Dermis microvascular lymphatic vessel endothelial cell (primary cell): Measurements from ENCODE around the gene SETD2. TPM values are rescaled to one million over a fixed set of nuclear protein-coding genes. Genes with fewer than 3 reads are reported as not detected.
A peak's percentile ranks its signal among the peaks of the same experiment; 100 is the strongest.
"Not testable (repeated sequence)": the region's sequence is repeated elsewhere in the genome, so short reads cannot be mapped to it uniquely, and the experiment has no call there.

Source experiments
- DNase-seq, 2 donors: peaks; one replicate each; pipeline versions ENCODE4 v3.0.0 to v3.0.0-alpha.2; 2010; ENCODE audit warnings: low read depth in 2 of 2
- total RNA-seq: library from RNA; depleted of rRNA; stranded (reverse); fragments of >200 nt; gene quantifications from 2 replicates; pipeline ENCODE4 v1.2.1, GENCODE V29; 2014

SETD2 gene
- total RNA-seq, 1 donor from 2014 or later = 18.9 TPM

DNA sequence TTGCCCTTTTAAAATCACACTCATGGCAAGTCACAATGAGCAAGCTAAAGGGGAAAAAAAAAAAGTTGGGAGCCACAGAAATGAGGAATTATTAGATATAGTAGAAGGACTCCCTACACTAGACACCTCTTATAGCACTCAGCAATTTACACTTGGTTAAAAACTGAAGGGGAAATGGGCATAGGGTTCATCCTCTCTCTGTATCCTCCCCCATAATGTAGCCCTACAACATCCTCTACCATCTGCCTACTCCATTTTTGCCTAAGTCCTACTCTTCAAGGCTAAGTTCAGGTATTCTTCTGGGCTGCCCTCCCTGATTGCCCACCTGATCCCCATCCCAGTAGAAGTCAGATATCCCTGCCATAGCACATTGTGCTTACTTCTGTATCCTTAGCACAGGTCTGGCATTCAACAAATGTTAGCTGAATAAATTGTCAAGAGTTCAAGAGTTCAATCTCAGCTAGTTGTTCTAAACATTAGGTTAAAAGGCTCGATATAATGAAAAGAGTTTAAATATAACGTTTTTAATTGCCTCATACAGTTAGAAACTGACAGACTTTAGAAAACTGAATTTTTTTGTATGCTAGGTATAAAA lies 14.5 kb downstream of the SETD2 start:
- DNase-seq = no peak

GRCh38 chr3:47145272-47145671 lies 18.6 kb downstream of the SETD2 start:
- DNase-seq = no peak

DNA sequence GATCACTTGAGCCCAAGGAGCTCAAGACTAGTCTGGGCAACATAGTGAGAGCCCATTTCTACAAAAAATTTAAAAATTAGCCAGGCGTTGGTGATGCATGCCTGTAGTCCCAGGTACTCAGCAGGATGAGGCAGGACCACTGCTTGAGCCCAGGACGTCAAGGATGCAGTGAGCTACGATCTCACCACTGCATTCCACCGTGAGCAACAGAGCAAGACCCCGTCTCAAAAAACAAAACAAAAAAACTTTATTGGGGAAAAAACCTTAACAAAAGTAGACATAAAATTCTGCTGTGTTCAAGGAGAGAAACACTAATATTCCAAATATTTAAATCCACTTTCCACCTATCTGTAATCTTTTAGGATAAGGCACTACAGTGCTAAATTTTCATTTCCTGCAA lies 20.8 kb downstream of the SETD2 start:
- DNase-seq = no peak

DNA sequence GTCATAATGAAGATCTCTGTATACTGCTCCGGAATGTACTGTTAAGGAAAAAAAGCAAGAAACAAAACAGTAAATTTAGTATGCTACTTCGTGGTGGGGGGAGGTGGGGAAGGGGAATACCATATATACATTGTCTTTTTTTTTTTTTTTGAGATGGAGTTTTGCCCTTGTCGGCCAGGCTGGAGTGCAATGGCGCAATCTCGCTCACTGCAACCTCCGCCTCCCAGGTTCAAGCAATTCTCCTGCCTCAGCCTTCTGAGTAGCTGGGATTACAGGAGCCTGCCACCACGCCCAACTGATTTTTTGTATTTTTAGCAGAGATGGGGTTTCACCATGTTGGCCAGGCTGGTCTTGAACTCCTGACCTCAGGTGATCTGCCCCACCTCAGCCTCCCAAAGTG lies 21.4 kb downstream of the SETD2 start:
- not testable (repeated sequence) for DNase-seq

- not testable (repeated sequence) for DNase-seq
Observed at GRCh38 chr3:47140973-47141461, 22.9 kb downstream of the SETD2 start.

DNA sequence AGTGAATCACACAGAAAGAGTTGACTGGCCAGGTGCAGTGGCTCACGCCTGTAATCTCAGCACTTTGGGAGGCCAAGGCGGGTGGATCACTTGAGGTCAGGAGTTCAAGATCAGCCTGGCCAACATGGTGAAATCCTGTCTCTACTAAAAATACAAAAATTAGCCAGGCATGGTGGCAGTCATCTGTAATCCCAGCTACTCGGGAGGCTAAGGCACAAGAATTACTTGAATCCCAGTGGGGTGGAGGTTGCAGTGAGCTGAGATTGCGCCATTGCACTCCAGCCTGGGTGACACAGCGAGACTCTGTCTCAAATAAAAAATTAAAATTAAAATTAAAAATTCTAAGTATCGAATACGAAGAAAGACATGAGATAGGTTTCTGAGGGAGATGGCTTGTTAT lies 23.4 kb downstream of the SETD2 start:
- DNase-seq = not testable (repeated sequence)

GRCh38 chr3:47134311-47134710 lies 29.6 kb downstream of the SETD2 start:
- DNase-seq = no peak

DNA sequence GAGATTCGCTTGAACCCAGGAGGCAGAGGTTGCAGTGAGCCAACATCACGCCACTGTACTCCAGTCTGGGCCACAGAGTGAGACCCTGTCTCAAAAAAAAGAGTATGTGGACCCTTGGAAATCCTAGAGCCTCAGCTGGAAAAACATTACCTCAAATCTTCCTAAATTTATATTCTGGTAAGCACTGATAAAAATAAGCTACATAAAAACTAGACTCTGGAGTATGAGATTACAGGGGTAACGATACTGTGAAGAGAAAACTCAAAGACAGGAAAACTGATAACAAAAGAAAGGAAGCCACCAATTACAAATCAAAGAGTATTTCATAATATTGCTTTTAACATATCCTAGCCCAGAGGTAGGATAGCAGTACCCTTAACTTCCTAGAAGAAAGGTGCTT lies 30.3 kb downstream of the SETD2 start:
- DNase-seq = peak in 1 of 2 donors; percentile 18

GRCh38 chr3:47130557-47130956 lies 33.4 kb downstream of the SETD2 start:
- no peak for DNase-seq

GRCh38 chr3:47128137-47128536 lies 35.8 kb downstream of the SETD2 start:
- DNase-seq = no peak

- no peak for DNase-seq
Observed at GRCh38 chr3:47123857-47124256, 40.1 kb downstream of the SETD2 start.

GRCh38 chr3:47121409-47121808 lies 42.5 kb downstream of the SETD2 start:
- DNase-seq = no peak

DNA sequence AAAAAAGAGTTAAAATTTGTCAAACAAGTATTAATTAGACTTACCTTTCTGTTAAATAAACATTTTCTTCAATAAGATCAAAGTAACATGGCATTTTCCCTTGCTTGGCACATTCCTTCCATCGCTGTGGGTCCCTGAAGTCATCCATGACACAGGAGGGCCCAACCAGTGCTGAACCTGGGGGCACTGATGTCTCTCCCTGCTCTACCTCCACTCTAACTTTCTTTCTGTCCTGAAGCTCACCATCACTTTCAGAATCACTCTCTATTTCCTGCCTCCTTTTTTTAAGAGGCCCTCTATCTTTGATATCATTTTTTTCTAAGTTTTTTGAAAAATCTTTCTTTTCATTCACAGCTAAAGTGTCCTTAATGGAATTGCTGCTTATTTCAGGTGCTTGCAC lies 43.8 kb downstream of the SETD2 start:
- DNase-seq = no peak

DNA sequence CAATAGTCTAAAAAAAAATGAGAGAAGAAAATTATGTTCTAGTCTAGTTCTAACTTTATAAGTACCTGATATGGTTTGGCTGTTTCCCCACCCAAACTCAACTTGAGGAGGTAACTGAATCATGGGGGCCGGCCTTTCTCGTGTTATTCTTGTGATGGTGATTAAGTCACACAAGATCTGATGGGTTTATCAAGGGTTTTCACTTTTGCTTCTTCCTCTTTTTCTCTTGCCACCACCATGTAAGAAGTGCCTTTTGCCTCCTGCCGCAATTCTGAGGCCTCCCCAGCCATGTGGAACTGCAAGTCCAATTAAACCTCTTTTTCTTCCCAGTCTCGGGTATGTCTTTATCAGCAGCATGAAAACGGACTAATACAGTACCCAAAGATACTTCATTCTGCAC lies 44.5 kb downstream of the SETD2 start:
- DNase-seq = not testable (repeated sequence)

DNA sequence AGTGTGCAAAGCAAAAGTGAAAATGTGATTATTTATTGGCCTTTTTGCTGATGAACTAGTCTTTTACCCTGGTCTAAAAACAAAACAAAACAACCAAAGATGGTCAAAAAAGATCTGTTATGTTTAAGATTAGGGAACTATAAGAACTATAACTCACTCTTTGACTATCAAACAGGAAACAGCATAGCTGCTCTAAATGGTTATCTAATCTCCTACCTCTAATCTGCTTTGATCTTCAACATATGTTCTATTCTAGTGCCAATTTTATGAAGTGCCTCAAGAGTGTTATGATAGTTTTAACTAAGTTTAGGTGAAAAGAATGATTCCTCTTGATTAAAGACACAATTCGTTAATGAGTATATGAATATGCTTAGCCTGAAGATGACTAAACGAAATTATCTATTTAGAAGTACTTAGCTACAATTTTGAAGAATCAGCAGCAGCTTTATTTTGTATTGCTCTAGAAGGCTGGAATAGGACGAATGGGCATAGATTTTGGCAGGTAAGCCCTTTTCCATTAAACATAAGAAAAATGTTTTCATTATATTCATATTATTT lies 46.0 kb downstream of the SETD2 start:
- peak in 1 of 2 donors; percentile 19 for DNase-seq

GRCh38 chr3:47115524-47115923 lies 48.4 kb downstream of the SETD2 start:
- DNase-seq = not testable (repeated sequence)

DNA sequence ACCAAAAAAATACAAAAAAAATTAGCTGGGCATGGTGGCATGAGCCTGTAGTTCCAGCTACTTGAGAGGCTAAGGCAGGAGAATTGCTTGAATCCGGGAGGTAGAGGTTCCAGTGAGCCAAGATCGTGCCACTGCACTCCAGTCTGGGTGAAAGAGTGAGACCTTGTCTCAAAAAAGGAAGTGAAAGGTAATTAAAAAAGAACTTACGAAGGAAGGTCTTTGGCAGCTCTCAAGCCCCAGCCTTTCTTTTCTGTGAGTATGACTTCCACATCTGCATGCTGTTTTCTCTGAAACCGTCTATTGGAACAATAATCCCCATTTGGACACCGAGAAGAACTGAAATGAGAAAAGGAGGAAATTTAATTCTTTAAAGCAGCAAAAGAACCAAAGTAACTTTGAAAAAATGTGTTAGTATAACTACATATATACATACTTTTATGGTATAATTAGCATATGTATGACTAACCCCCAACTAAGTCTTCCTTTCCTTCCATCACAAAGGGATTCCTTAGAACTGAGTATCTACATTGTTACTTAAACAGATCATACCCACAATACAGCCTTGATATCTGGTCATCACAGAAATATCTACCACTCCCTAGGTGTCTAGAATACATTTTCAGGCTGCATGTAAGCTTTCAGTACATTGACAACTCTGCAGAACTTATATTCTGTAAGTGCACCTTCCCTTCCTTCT lies 50.1 kb downstream of the SETD2 start:
- no peak for DNase-seq

DNA sequence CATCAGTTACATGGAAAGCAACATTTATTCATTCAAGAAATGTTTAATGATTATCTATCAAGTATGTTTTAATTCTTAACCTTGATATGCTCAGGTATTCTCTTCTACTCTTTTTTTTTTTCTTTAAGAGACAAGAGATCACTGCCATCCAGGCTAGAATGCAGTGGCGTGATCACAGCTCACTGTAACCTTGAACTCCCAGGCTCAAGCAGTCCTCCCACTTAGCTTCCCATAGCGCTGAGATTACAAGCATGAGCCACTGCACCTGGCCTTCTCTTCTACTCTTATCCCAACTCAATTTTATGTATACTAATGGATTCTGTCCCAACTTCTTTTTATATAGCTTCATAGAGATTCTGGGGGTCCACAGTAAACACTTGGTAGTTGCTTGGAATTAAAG lies 50.9 kb downstream of the SETD2 start:
- DNase-seq = no peak

- DNase-seq = no peak
Observed at GRCh38 chr3:47109393-47109792, 54.5 kb downstream of the SETD2 start.

- no peak for DNase-seq
Observed at GRCh38 chr3:47108546-47108945, 55.4 kb downstream of the SETD2 start.

DNA sequence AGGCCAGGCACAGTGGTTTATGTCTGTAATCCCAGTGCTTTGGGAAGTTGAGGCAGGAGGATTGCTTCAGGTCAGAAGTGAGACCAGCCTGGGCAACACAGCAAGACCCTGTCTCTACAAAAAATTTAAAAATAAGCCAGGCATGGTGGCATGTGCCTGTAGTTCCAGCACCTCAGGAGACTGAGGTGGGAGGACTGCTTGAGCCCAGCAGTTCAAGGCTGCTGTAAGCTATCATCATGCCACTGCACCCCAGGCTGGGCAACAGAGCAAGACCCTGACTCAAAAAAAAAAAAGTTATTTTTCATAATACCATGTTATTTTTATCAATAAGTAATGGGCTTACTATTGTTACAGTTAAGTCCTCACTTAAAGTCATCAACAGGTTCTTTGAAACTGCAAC lies 59.7 kb downstream of the SETD2 start:
- no peak for DNase-seq

DNA sequence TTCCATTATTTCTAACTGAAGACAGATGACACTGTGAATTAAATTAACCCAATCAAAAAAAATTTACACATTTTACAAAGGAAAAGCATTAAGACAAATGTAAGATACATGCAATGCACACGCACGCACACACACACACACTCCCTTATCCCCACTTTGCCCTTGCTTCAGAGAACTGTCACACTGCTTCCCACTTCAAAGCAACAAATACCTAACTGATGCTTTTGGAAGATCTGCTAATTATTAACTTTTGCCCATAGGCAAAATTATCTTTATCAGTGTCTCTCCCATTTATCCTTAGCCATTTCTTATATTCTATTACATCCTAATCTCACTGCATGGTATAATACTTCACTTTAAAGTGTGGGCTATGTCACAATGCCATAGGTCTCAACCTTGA lies 60.3 kb downstream of the SETD2 start:
- DNase-seq = no peak

GRCh38 chr3:47102081-47102600 lies 61.8 kb downstream of the SETD2 start:
- DNase-seq = no peak
